GM11168 (cell line): Measurements from ENCODE around the gene LRRC61.

ENCODE experiments used
- in situ Hi-C: fragments of 300-500 bp; cut with MboI; formaldehyde crosslinking; loops from one replicate; pipeline ENCODE4 v1.12.0; 2022; ENCODE audit warnings: low sequenced_read_pairs; ENCODE audit not compliant: unreplicated experiment

LRRC61 gene

DNA sequence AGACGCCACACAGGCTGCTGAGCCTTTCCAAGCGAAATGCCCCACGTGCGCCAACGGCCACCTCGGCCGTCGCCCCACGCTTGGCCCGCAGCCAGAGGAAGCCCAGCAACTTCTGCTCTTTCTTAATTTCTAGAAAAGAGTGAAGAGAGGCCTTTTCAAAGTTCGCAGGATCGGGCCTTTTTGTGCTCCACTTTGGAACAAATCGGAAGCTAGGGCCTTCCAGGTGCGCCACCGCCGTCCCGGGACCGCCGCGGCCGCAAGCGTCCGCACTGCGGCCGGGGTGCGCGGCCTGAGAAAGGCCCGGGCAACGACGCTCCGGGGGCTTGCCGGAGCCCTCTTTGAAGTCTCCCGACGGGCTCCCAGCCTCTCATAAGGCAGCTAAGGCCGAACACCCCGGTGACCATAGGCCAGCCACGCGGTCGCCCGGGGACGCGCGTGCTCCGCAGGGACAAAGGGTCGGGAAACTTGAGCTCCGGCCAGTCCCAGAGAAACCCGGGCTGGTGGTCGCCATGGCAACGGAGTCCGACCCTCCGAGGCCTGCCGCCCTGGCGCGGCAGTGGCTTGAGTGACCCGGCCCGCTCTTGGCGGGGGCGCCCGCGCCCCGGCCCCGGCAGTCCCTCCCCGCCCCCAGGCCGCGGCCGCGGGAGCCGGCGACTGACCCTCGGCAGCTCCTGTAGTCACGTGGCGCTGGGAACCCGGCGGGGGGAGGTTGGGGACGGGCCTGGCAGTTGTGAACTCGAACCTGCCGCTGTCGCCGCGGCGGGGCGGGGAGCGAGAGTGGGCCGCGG lies 45.1 kb downstream of the LRRC61 start, which contains the start of gene REPIN1:
TSS of gene REPIN1 (plus strand) at position 727 of the 788 bp plus-strand sequence. CDS start 890 bp downstream, outside the sequence.
- in situ Hi-C loops: loop anchor here (10.0 kb wide), 1 partner anchor 57 kb away; no protein-coding TSS in a partner anchor

DNA sequence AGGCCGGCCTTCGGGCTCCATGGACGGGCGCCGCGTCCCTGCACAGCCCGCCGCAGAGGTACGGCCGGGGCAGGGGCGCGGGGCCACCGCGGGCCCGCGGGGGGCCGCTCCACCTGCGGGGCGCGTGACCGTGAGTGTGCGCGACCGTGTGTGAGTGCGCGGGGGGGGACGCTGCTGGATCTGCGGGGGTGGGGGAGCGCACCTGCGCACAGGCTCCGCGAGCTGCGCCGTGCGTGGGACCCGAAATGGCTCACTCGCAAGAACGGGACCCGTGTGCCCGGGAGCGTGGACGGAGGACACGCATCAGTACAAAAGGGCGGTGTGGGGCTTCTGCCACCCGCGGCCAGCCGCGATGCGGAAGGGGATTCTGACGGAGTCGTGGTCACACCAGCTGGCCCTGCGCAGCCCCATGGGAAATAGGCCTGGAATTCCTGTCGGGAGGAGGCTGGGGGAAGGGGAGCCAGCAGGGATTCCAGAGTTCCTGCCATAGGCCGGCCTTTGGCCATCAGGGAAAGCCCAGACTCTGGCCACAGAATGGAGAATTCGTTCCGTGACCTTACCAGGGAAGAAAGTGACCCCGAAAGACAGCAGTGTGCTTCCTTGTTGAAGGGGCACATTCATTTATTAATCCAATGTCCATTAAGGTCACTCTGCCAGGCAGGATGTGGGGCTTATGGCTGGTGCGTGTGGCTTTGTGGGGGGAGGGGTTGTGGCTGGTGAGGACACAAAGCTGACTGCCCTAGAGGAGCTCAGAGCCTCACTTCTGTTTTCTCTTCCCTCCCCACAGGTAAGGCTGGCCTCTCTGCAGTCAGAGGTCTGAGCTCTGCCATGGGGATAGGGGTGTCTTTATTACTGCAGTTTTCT lies 46.0 kb downstream of the LRRC61 start:
- in situ Hi-C loops: loop anchor here (10.0 kb wide), 1 partner anchor 56 kb away; no protein-coding TSS in a partner anchor

DNA sequence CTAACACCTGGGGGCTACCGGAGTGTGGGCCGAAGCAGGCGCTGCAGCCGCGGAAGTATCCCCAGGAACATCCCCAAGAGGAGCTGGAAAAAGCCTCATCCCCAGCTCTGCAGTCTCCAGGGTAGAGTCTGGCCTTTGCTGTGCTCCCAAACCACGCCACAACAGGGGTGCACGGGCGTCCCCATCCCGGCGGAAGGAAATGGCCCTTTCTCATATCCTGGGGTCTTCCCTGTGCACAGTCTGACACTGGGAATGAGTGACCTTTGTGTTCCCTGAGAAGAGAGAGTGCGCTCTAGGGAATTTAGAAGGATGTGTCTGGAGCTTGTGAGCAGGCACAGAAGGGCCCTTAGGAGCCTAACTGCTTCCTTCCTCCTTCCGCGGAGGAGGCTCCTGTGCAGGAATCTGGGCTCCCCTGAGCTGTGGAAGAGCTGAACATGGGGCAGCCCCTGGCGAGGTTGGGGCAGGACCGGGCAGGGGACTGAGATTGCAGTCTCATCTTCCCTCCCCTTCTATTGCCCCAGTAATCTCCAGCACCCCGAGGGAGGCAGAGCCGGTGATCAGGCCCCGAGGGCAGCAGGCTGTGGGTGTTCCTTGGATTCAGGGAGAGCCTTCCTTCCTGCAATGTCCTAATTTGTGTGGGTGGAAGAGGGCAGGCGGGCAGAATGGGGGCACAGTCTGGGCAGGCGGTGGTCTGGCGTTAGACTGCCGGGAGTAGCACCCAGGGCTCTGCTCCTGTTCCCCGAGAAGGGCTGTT lies 46.8 kb downstream of the LRRC61 start:
- in situ Hi-C loops: loop anchor here (10.0 kb wide), 1 partner anchor 55 kb away; no protein-coding TSS in a partner anchor

DNA sequence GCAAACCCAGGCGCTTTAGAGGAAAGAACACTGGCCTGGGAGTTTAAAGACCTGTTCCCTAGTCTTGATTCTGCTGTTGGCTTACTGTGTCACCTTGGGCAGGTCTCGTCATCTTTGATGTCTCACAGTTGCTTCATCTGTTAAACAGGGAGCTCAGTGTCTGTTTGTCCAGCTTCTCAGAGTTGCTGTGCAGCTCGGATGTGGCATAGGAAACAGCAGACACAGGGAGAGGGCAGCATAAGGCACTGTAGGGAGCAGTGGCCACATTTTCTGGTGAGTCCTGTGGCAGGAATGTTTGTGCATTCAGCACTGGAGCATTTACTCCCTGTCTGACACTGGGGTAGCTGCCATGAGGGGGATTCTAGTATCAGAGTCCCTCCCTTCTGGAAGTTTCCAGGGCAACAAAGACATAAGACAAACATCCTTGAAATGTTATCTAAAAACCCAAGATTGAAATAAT lies 47.5 kb downstream of the LRRC61 start:
- in situ Hi-C loops: no loop called here

DNA sequence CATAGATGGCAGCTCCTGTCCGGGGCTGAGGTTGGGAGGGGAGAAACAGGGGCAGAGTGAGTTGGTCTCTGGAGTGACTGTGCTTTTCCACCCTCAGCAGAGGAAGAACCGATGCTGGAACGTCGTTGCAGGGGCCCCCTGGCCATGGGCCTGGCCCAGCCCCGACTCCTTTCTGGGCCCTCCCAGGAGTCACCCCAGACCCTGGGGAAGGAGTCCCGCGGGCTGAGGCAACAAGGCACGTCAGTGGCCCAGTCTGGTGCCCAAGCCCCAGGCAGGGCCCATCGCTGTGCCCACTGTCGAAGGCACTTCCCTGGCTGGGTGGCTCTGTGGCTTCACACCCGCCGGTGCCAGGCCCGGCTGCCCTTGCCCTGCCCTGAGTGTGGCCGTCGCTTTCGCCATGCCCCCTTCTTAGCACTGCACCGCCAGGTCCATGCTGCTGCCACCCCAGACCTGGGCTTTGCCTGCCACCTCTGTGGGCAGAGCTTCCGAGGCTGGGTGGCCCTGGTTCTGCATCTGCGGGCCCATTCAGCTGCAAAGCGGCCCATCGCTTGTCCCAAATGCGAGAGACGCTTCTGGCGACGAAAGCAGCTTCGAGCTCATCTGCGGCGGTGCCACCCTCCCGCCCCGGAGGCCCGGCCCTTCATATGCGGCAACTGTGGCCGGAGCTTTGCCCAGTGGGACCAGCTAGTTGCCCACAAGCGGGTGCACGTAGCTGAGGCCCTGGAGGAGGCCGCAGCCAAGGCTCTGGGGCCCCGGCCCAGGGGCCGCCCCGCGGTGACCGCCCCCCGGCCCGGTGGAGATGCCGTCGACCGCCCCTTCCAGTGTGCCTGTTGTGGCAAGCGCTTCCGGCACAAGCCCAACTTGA lies 48.2 kb downstream of the LRRC61 start:
- in situ Hi-C loops: no loop called here

DNA sequence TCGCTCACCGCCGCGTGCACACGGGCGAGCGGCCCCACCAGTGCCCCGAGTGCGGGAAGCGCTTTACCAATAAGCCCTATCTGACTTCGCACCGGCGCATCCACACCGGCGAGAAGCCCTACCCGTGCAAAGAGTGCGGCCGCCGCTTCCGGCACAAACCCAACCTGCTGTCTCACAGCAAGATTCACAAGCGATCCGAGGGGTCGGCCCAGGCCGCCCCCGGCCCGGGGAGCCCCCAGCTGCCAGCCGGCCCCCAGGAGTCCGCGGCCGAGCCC lies 48.8 kb downstream of the LRRC61 start:
- in situ Hi-C loops: no loop called here

DNA sequence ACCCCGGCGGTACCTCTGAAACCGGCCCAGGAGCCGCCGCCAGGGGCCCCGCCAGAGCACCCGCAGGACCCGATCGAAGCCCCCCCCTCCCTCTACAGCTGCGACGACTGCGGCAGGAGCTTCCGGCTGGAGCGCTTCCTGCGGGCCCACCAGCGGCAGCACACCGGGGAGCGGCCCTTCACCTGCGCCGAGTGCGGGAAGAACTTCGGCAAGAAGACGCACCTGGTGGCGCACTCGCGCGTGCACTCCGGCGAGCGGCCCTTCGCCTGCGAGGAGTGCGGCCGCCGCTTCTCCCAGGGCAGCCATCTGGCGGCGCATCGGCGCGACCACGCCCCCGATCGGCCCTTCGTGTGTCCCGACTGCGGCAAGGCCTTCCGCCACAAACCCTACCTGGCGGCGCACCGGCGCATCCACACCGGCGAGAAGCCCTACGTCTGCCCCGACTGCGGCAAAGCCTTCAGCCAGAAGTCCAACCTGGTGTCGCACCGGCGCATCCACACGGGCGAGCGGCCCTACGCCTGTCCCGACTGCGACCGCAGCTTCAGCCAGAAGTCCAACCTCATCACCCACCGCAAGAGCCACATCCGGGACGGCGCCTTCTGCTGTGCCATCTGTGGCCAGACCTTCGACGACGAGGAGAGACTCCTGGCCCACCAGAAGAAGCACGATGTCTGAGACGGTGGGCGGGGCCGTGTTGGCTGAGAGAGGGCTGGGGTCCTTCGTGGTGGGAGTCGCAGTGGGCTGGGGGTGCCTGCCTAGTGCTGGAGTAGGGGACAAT lies 49.3 kb downstream of the LRRC61 start:
- in situ Hi-C loops: no loop called here

DNA sequence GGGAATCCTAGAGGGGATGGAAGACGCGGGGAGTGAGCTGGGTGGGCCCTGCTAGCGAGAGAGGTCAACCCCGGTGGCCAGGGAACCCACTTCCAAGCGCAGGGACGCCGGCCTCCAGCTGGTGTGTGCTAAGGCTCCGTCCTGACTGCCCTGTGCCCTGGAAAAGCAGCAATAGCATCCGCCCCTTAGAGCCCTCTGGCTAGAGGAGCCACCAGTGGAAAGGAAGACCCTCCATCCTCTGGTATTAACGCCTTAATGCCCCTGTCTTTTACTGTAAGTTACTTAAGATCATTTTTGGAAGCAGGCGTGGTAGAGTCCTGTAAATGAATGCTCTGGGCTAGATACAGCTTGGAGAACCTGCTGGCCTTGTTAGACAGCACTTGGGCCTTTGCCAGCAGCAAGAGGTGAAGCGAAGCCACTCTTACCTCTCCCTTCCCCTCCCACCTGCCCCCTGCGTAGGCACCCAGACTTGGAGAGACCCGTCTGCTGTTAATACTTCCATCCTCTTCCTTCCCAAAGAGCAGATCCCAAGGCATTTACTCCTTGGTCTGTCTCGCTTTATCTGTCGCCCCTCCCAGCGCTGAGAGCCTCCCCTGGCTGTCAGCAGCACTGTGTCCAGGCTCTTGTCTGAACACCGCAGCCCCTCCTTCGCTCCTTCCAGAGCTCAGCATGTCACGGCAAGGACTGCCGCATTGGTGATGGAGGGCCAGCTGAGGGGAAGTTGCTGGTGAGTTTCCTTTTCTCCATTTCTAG lies 50.1 kb downstream of the LRRC61 start:
- in situ Hi-C loops: no loop called here

DNA sequence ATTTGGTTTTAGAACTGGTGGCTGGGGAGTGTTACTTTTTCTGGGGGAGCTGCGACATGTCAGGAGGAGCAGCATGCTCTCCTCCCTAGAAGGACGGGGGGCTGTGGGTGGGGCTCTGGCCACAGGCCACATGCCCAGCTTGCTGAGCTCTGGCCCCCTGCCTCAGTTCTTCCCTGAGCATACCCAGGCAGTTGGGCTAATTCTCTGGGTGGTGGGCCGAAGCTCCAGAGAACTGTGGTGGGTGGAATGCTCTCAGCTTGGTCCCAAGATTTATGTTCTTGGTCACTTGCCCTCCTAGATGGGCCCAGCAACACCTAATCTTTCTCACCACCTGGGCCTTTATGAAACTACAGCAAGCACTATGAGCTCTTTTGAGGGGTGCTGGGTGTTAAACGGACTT lies 50.9 kb downstream of the LRRC61 start:
- in situ Hi-C loops: no loop called here

DNA sequence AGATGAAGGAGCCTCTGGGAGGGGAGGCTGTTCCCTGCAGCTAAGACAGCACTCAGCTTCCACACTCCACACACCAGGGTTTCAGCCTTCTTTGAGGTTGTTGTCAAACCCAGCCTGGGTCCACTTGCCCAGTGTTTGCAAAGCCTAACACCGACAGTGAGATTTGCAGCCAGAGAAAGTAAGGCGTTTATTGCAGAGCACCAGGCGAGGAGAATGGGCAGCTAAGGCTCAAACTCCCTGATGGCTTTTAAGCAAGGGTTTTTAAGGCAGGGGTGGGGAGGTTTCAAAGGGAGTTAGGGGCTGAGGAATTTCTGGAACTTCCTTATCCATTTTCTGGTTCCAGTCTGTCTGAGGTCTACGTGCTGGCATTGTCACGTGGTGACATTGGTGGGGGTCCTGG lies 51.3 kb downstream of the LRRC61 start:
- in situ Hi-C loops: no loop called here

DNA sequence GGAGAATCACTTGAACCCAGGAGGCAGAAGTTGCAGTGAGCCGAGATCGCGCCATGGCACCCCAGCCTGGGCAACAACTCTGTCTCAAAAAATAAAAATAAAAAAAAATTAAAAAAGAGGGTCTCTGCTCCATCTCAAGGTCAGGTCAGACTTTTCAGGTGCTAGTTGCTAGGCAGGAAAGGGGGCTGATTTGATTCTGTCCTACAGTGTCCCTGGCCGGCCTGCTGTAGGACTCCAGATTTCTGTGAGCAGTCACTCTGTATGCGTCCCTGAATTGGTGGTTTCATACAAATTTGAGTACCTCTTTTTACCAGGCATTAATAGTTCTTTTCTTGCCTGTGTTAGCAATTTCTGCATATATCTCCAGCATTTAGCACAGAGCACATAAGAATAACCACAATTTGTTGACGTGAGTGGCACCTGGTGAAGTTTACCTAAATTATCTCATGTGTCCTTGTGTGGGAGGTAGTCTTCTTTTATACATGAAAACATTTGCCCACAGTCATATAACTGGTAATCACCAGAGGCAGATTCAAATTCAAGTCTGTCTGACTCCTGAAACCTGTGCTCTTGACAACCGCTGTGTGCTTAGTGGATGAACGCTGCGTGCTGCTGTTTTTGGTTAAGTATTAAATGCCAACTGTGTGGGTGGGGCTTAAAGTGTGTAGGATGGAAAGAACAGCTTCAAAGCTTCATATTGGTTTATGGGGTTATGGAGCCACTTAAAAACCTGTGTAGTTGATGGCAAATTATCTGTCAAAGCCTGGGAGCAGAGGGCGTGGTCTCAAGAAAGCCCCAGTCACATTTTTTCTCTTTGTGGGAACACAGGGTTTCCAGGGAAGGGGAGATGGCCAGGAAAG lies 52.7 kb downstream of the LRRC61 start:
- in situ Hi-C loops: no loop called here

DNA sequence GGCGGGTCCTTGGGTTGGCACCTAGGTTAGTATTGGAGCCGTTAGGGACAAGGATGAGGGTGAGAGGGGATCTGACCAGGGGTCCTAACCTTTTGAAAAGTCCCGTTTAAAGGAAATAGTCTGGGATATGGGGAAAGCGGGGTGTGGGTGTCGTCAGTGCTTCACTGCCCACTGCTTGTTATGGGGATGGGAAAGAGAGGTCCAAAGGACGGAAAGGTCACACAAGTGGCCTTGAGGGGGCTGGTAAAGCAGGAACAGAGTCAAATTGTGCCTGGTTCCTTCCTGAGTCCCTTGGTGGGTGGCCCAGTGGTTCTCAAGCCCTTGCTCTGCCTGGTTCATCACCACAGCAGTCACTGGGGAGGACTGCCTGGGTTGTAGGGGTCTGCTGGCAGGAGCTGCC lies 53.4 kb downstream of the LRRC61 start:
- in situ Hi-C loops: no loop called here

DNA sequence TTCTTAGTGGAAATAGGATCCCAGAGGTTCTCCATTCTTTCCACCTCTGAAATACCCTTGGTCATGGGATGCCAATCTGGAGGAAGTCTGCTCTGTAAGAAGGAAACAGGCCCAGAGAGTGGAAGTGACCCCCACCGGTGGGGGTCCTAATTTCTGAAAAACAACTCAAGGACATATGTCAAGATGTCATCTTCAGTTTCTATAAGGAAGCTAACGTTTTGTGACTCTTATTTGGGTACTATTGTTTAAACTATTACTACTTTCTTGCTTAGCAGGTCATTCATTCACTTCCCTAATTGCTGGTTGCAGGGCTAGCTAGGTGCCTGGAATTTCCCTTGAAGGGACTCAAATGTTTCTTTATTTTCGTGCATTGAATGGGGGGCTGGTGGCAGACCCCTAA lies 54.0 kb downstream of the LRRC61 start:
- in situ Hi-C loops: no loop called here

DNA sequence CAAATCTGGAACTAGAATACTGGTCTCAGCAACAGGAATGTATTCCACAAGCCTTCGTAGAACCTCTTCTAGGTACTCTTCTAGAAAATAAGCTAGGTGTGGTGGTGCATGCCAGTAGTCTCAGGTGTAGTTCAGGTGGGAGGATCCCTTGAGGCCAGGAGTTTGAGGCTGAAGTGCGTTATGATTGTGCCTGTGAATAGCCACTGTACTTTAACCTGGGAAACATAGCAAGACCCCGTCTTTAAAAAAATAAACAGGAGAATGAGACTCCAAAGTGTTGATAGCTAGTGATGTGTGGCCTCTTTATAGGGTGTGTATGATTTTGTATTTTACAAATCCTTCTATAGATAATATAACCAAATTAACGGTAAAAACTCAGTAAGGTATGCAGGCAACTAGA lies 54.5 kb downstream of the LRRC61 start:
- in situ Hi-C loops: no loop called here

DNA sequence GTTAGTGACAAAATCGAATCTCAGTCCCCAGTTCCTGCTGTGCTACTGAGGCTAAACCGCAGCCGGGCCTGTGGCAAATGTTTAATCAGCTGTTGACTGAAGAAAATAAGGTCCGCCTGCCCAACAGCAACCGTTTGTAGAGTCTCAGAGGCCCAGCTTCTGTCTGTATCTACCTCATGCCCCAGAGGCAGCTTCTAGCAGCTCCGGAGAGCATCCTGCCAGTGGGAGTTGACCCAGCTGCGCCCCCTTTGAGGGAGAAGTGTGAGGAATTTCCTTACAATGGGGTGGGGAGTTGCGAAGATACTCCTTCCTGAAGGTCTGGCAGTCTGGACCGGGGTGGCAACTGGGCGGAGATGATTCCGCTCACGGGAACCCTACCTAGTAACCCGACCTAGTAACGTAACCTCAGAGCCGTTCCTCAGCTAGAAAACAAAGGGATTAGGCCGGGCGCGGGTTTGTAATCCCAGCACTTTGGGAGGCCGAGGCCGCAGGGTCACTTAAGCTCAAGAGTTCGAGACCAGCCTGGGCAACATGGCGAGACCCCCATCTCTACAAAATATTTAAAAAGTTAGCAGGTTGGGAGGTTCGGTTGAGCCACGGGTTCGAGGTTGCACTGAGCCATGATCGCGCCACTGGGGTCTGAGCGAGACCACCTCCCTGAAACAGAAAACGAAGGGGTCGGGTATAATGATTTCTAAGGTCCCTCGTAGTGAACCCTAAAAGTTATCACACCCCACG lies 55.1 kb downstream of the LRRC61 start:
- in situ Hi-C loops: no loop called here

DNA sequence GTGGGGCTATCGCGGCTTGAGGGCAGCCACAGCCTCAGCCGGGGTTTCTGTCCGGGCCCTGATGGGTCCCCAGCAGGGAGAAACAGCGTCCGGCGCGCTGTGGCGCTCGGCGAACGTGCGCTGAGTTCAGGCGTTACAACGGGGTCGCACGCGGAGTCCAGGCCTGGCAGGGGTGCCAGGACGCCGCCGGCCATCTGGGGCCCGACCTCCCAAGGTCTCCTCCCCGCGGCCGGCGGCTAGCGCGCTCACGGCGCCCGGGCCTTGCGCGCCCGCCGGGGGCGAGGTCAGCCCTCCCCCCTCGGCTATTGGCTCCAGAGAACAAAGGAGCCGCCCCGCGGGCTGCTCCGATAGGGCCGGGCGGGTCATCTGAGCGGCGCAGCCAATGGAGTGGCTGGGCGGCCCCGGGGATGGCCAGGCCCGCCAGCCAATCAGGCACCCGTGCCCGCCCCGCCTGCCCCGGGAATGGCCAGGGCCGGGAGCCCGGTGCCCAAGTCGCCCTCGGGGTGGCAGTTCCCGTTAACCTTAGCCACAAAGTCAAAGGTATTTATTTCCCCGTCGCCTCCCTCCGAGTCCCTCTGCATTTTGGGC lies 55.8 kb downstream of the LRRC61 start, which contains the start of gene ZNF775:
TSS of gene ZNF775 (plus strand) at position 478 of the 588 bp plus-strand sequence. CDS start 9,141 bp downstream, outside the sequence.
- in situ Hi-C loops: no loop called here
